ENCODE measurements around the gene COX19.
"Not testable (repeated sequence)": the region's sequence is repeated elsewhere in the genome, so short reads cannot be mapped to it uniquely, and the experiment has no call there.

The COX19 gene

DNA sequence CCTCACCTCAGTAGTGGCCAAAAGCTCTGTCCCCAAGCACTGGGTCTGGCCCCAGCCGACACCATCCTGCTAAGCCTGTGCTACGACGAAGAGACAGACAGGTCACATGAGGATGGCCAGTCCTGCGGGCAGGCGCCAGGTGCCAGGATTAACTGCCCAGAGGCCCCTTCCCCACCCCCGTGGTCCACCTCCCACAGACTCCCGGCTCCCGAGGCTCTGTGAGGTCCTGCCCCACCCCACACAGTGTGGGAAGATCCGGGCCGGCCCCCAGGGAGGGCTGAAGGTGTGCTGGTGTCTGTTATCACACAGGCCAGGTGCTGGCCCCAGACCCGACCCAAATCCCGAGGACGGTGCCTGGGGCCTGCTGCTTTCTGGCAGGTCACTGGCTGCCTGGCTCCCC lies 34.9 kb upstream of the COX19 start:
- DNase-seq (ENCODE audit: low read depth), result no peak

DNA sequence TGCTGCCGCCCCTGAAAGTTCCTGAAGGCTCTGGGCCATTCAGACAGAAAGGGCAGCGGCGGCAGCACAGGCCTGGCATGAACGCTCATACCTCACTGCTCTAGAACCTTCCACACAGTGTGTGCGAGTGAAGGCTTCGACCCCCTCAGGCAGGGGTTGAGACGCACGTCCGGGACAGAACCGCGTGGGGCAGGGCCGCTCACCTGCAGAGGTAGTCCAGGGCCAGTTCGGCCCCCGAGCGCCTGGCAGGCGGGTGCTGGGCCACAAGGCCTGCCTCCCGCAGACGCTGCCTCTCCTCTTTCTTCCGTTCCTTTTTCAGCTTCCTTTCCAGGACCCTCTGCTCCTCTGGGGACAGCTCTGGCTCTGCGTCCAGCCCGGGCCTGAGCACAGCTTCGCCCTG lies 34.4 kb upstream of the COX19 start:
- DNase-seq (ENCODE audit: low read depth), result no peak

DNA sequence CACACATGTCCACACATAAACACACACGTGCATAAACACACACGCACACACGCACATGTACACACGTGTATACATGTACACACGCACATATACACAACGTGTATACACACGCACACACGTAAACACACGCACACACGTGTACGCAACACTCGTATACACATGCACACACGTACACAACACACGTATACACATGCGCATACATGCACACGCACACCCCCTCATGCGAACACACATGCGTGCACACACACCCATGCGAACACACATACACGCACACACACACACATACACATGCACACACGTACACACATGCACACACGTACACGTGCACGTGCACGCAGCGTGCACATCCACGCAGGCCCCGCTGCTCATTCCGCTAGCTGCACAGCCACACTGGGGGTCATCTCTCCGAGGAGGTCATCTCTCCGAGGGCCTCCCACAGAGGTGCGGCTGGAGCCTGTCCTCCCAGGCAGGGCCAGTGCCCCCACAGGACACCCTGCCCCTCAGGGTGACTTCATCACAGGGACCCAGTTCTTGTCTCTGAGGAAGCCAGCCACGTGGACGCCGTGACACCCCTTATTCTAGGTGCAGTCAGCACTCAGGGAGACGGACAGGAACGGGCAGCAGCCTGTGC lies 33.5 kb upstream of the COX19 start:
- no peak for DNase-seq (ENCODE audit: low read depth)

DNA sequence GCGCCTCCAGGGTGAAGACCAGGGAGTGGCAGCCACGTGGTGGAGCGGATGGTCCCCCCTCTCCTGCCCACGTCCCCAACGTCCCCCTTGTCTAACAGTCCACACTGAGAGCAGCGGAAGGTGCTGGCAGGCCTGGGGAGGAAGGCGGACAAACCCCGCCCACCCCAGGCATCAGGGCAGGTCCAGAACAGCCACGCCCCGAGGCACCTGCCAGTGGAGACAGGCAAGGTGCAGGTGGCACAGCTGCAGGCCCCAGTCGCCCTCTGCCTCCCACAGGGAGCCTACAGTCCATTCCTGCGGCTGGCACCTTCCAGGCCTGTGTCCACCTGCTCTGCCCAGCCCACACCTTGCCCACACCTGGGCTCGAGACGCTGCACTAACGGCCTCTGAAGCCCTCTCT lies 32.6 kb upstream of the COX19 start:
- no peak for DNase-seq (ENCODE audit: low read depth)

DNA sequence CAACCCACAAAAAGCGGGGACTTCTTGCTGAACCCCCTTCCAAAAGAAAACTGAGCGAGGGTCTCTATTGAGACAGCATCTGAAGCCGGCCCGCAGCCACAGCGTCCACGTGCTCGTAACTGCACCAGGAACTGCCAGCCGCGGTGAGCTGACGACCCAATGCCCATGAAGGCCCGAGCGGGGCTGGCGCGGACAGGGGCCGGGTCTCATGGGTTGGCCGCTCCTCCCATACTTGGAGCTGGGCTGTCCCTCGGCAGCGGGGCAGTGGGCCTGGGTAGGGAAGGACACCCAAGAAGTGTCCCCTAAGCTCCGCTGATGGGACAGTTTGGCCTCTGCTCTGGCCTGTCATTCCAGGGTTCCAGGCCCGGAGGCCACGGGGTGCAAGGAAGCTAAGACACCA lies 30.0 kb upstream of the COX19 start:
- DNase-seq (ENCODE audit: low read depth), result no peak

DNA sequence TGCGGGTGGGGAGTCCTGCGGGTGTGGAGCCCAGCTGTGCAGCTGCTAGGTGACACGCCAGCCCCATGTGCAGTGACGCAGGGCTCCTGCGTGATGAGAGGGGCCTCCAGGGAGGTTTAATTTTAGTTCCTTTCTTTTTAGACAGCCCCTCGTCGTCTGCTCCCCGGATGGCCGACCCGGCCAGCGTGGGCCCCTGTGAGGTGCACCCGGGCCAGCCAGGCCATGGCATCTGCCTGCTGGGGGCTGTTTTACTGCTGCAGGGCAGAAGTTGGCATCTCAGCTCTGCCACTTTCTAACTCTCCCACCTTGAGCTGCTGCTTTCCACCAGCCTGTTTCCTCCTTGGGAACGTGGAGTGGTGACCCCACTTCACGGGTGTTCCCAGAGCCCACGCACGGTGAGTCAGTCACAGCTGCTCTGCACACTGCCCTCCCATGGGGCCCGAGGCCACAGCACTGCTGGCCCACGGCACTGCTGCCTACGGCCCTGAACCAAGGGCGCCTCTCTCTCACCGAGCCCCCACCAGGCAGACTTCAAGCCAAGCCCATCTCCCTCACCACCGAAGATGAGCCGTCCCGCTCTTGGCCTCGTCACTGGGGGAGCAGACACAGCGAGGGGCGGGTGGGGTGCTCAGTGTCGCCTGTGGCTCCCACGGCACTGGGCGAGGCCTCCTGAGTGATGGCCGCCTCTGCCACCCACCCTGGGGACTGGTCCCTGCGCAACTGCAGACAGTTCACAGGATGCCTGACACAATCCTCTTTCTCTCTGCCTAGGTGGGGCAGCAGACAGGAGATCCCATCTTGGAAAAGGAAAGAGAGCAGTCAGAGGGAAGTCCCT lies 28.9 kb upstream of the COX19 start:
- DNase-seq (ENCODE audit: low read depth), result peak; percentile 13

DNA sequence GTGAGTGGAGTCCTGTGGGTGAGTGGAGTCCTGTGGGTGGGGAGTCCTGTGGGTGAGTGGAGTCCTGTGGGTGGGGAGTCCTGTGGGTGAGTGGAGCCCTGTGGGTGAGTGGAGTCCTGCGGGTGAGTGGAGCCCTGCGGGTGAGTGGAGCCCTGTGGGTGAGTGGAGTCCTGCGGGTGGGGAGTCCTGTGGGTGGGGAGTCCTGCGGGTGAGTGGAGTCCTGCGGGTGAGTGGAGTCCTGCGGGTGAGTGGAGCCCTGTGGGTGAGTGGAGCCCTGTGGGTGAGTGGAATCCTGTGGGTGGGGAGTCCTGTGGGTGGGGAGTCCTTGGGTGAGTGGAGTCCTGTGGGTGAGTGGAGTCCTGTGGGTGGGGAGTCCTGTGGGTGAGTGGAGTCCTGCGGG lies 27.1 kb upstream of the COX19 start:
- not testable (repeated sequence) for DNase-seq (ENCODE audit: low read depth)

DNA sequence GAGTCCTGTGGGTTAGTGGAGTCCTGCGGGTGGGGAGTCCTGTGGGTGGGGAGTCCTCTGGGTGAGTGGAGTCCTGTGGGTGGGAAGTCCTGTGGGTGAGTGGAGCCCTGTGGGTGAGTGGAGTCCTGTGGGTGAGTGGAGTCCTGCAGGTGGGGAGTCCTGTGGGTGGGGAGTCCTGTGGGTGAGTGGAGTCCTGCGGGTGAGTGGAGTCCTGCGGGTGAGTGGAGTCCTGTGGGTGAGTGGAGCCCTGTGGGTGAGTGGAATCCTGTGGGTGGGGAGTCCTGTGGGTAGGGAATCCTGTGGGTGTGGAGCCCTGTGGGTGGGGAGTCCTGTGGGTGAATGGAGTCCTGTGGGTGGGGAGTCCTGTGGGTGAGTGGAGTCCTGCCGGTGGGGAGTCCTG lies 26.7 kb upstream of the COX19 start:
- not testable (repeated sequence) for DNase-seq (ENCODE audit: low read depth)

DNA sequence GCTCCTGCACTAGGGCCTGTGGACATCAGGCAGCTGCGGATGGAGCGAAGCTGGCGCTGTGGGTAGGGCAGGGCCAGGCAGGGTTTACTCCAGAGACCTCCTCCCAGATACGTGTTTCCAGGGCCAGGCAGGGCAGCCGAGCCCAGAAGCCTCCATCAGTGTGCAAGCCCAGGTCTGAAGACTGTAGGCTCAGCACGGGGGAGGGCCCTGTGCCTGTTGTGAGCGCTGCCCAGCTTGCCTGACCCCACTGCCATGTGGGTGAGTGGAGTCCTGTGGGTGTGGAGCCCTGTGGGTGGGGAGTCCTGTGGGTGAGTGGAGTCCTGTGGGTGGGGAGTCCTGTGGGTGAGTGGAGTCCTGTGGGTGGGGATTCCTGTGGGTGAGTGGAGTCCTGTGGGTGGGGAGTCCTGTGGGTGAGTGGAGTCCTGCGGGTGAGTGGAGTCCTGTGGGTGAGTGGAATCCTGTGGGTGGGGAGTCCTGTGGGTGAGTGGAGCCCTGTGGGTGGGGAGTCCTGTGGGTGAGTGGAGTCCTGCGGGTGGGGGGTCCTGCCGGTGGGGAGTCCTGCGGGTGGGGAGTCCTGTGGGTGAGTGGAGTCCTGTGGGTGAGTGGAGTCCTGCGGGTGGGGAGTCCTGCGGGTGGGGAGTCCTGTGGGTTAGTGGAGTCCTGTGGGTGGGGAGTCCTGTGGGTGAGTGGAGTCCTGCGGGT lies 25.9 kb upstream of the COX19 start:
- DNase-seq (ENCODE audit: low read depth), result not testable (repeated sequence)

DNA sequence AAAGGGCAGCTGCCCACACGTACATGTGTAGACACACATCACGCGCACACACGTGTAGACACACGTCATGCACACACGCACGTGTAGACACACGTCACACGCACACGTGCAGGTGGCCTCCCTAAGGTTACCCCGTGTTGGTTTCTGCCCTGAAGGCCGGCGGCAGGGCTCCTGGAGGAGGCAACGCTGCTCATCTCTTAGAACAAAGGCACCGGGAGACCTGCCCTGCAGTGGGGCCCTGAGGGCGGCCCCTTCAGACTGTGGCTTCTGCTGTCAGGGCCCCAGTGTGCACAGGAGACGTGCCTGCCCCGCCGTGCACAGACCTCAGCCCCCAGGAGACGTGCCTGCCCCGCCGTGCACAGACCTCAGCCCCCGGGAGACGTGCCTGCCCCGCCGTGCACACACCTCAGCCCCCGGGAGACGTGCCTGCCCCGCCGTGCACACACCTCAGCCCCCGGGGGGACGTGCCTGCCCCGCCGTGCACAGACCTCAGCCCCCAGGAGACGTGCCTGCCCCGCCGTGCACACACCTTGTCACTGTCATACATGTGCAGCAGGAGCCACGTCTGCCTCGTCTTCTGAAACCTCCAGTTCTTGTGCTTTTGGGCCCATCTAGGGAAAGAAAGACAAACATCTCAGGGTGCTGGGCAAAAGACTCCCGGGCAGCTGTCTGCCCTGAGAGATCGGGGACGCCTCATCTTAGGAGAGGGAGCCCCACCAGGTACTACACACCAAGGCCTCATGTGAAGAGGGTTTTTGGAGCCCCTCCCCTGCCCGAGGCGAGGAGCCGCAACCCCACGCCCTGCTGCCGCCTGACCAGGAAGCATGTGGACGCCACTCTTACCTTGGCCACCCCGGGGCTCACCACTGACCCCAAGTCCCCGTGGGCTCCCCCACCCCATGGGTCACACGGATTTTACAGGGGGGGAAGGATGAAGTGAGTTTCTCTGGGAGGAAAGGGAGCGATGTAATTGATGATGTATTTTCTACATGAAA lies 24.9 kb upstream of the COX19 start:
- DNase-seq (ENCODE audit: low read depth), result no peak

DNA sequence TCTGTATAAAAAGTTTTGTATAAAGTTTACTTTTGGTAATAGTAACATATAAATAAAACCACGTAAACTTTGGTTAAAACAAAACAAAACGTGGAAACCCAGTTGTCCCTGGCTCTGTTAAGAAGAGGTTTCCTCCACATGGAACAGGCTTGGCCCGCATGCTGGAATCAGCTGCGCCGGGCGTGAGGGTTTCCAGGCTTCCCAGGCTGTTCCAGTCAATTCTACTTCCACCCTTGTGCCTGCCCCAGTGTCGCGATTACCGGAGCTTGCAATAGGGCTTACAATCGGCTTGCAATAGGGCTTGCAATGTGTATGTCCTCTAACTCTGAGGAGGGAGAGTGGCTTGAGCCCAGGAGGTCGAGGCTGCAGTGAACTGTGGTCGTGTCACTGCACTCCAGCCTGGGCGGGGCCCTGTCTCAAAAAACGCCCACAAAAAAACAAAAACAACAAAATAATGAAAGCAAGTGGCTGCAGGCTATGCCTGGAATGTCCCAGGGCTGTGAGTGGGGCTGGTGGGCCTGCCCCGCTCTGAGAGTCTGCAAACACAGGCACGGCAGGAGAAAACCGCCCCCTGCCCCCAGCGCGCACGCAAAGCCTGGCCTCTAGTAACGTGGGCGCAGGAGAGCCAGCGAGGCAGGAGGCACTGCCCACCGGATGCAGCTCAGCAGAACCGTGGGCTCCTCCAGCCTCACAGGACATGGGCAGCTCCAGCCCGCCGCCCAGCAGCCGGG lies 24.0 kb upstream of the COX19 start:
- no peak for DNase-seq (ENCODE audit: low read depth)

DNA sequence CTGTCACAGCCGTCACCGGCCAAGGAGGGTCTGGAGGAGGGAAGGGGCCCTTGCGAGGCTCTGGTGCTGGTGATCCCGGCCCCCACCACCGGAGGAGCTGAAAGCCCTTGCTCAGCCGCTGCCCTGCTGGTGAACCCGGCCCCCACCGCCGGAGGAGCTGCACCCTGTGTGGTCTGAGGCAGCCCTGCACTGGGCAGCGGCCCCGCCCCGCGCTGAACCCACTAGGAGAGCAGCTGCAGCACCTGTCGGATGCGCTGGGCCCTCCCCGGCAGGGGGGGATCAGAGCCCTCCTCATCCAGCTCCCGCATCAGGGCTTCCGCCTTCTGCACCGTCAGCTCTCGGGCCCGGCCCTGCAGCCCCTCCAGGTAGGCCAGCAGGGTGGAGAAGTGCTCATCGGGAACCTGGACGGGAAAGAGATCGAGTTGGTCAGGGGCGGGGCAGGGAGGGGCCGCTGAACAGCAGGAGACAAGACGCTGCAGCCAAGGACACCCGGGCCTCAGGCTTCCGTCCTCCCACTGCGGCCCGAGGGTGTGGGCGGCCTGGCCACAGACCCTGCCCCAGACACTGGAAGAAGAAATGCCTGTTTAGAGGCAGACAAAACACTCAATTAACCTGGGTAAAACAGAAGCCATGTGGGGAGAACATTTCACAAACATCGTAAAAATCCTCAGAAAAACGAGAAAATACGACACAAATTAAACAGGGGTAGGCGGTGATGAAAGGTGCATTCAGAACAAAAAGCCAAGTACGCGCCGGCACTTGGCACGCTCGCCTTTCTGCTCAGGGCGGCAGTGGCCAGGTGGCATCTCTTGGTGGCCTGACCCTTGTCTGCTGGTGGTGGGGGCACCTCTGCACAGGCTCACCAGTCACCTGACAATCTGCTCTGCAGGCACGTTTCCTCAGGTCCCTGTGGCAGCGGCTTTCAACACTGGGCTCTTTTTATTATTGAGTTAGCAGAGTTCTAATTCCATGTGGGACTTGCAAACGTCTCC lies 22.4 kb upstream of the COX19 start:
- DNase-seq (ENCODE audit: low read depth), result no peak

DNA sequence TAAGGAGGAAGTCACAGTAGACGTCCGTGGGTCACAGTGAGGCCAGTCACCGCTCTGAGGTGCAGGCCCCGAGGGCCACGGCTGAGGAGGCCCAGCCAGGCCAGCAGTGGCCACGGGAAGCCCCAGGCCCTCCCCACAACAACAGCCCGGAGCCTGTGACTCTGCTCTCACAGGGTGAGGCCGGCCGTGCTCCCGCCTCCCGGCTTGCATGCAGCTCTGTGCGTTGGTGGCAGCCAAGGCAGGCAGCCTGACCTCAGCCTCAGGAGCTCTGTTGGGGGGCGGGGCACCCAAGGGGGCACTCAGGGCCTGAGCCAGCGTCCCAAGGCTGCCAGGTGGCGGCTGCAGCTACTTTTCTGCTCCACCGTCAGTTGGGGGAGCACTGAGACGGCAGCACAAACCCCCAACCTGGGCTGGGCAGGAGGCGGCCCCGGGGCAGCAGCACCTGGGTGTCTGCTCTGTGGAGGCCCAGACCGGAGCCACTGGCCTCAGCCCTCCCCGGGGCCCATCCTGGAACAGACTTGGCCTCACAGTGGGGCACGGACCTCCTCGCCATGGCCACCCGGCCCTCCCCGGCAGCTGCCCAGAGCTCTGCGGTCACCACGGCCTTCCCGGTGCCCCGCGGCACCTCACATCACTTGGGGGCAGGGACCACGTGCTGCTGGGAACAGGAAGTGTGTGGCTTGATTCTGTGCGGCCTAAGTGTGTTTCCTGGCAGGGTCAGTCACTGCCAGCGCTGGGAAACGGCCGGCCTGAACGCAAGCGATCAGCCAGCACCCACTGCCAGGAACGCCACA lies 20.9 kb upstream of the COX19 start:
- DNase-seq (ENCODE audit: low read depth), result no peak

DNA sequence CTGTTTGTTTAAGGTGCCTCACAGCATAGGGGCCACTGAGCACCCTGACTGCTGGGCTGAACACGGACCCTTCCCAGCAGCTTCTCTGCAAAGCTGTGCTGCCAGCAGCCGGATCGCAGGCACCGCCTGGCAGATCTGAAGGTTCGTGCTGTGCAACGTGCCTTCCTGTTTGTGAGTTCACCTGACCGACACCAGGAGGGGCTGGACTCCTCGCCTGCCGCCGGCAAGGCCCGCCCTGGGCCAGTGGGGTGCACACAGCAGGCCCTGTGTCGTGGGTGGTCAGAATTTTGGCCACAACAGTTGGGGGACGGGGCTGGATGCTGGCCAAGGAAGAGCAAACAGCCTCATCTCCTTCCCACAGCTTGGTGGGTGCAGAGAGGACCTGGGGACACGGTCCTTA lies 20.2 kb upstream of the COX19 start:
- no peak for DNase-seq (ENCODE audit: low read depth)

DNA sequence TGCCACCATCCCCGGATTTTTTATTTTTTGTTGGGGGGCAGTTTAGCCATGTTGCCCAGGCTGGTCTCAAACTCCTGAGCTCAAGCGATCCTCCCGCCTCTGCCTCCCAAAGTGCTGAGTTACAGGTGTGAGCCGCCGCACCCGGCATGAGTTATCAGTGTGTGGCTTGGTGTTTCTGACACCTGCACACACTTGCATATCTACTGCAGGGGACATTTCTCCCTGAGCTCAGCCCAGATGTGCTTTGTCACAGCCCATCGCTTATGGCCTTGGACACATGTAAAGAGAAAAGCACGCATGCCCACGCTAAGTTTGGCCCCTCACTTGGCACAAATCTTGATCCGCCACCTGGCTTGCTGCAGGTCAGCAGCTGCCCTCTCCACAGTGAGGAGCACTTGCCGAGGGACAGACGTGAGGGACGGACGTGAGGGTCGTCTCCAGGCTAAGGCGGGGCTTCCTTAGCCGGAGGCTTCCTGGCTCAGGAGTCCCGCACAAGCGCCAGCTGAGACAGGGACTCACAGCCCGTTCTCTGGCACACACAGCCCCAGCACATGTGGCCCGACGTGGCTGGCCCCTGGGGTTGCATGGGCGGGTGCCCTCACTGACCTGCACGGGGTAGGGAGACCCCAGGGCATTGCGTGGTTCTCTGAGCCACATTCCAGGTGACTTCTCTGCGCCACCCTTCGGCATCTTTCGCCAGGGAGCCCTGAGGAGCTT lies 19.4 kb upstream of the COX19 start:
- no peak for DNase-seq (ENCODE audit: low read depth)

DNA sequence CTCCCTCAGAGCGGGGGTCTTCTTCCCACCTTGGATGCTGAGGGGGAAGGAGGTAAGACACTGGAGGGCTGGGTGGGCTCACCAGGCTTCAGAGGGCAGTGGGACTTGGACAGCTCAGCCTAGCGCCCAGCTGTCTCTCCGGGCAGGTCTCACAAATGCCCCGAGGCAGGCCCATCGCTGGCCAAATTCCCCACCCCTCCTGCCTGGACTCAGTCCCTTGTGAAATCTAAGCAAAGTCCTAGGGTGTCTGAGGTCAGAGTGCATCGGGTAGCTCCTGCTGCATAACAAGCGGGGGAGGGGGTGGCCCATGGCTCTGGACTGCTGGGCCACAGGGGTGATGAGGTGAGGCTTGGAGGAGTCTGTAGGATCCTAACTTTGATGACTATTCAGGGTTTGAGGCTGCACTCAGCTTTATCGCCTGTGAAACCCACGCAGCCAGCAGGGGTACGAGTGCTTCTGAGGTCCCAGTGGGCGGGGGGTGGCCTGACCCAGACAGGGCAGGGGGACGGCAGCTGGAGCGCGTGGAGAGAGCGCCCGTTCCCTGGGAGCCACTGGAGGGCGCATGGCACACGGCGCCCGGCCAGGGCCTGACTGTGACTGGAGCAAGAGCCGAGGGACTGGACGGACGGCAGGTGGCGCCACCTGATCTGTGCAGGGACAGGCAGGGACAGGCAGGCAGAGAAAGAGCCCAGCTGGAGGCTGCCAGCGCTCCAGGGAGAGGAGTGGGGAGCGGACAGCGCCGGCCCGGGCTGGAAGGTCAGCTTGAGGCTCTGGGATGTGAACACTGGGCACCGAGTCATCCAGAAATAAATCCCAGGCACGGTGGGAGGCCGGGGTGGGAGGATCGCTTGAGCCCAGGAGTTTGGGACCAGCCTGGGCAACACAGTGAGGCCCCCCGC lies 17.6 kb upstream of the COX19 start:
- peak; percentile 90 for DNase-seq (ENCODE audit: low read depth)

Measured in amniotic epithelial cell (primary cell).